Ovary (tissue), 9 donors: ENCODE results near the gene BTBD9. TPM values are rescaled to one million over a fixed set of nuclear protein-coding genes. Genes with fewer than 3 reads are reported as not detected.

ENCODE experiments used
- DNase-seq, 5 donors: peaks; one replicate each; pipeline ENCODE4 v3.0.0-alpha.2; 2019 to 2020
- H3K27ac ChIP-seq, 2 donors: fragments of 200-600 bp; one replicate each; pipeline versions ENCODE4 v1.5.1 to v1.8.0; 2019 to 2022
- H3K27me3 ChIP-seq: fragments of 200-600 bp; one replicate; pipeline ENCODE4 v1.8.0; 2022
- H3K36me3 ChIP-seq: fragments of 200-600 bp; sonication (generic); one replicate; pipeline ENCODE4 v1.5.1; 2019
- H3K4me1 ChIP-seq: one replicate; pipeline ENCODE4 v1.8.1; 2013; ENCODE audit warnings: mild to moderate bottlenecking, moderate library complexity; ENCODE audit not compliant: insufficient read depth
- H3K4me3 ChIP-seq: fragments of 200-600 bp; sonication (generic); one replicate; pipeline ENCODE4 v1.5.1; 2017
- H3K9me3 ChIP-seq, 2 donors: fragments of 200-600 bp in 1 of 2; sonication (generic) in 1 of 2; one replicate each; pipeline versions ENCODE4 v1.5.1 to v1.8.1; 2013 to 2019; ENCODE audit warnings: mild to moderate bottlenecking in 1 of 2, moderate library complexity in 1 of 2
- EP300 ChIP-seq: sonication (generic); formaldehyde crosslinking; IDR thresholded peaks from one replicate; pipeline ENCODE4 v1.6.1; 2017; ENCODE audit warnings: antibody characterized with exemption
- POLR2A ChIP-seq: fragments of 450-650 bp; IDR thresholded peaks from one replicate; pipeline ENCODE4 v1.6.1; 2017; ENCODE audit warnings: antibody characterized with exemption, mild to moderate bottlenecking, moderate library complexity
- WGBS, 3 donors: extraction: QIAGEN DNeasy Blood & Tissue Kit in 1 of 3; methylation state at CpG; one replicate each; pipeline versions ENCODE4 v1.1.5 to v1.1.7; 2013 to 2017; 5-methylcytosine and 5-hydroxymethylcytosine counted together
- intact Hi-C, 4 donors: fragments of 100-400 bp; cut with DNase I; formaldehyde crosslinking; loops; one replicate each; pipeline versions ENCODE4 v1.11.0 to v1.15.1; 2022 to 2023
- polyA plus RNA-seq, 2 donors: library from polyadenylated mRNA; stranded (reverse); fragments of 200-250 nt in 1 of 2; fragments of 350-450 nt in 1 of 2; fragmentation: Illumina TruSeq in 1 of 2; extraction: RNeasy Lipid Tissue Mini Kit (QIAGEN cat#74804) in 1 of 2; gene quantifications; one replicate each; pipeline ENCODE4 v1.2.3, GENCODE V29; 2013 to 2014
- total RNA-seq, 7 donors: library from RNA; depleted of rRNA in 2 of 7; stranded (reverse); fragments of >200 nt in 2 of 7; fragmentation: NEBNext Ultra II Directional in 3 of 7; extraction: Animal tissue kit (Norgen Biotek cat#: 25700) in 3 of 7; gene quantifications; one replicate each; pipeline versions ENCODE4 v1.1.0 to v1.2.4, GENCODE V29; 2016 to 2023
- TF ChIP-seq, protein P1 (sequence below), 3 donors: fragments of 450-650 bp in 2 of 3; fragments of 200-600 bp in 1 of 3; IDR thresholded peaks; one replicate each; pipeline versions ENCODE4 v1.5.1 to v1.8.0; 2016 to 2022; ENCODE audit warnings: antibody characterized with exemption in 3 of 3, mild to moderate bottlenecking in 1 of 3
- donor health status: DM: no; HTN: no; CAD: no; lungs with moderate emphysema.
- donor health status: DM: no; HTN: no; CAD: no.
- donor health status: Bipolar disorder and iron deficiency.
- donor health status: DM: yes; HTN: yes; CAD: no.
- donor health status: DM: no; HTN: no; CAD: no.
- donor health status: DM: yes; HTN: yes; CAD: no.

Gene BTBD9
- total and polyA plus RNA-seq, 9 donors: 7.2 to 28.8 (median 21.0) TPM

DNA sequence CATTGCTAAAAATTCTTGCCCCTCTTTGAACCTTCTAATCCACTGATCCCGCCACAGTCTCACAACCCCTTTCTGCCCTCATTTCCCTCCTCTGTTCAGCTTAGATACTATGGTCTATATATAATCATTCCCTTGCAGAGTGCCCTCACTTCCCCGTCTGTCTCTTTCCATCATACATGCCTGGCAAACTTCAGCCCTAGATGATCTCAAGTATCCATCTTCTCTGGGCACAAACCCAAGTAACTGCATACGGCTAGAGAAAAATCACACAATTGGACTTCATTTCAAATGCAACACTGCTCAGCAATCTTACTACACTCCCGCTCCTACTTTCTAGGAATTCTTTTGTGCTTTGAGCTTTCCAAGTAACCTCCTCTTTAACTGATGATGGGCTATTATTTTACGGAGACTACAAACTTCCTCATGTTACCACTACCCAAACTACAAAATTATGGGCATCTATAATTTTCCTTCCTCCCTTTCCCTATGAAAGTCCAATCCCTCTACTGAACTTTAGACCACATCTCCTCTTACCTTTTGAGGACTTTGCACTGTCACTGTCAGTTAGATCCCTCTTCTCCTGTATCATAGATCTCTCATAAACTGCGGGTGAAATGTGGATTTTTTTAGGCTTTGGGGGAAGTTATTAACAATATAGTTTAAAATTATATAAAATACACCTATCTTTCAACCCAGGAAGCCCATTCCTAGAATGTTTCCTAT, 135.6 kb downstream of the BTBD9 start:
- DNase-seq: no peak
- WGBS, 3 donors: 92 to 96% (median 93%) methylated on average over 6 of the region's 6 CpGs
- intact Hi-C loops: loop anchor here in 1 of 4 donors (10.0 kb wide), 1 partner anchor 789 kb away; no protein-coding TSS in a partner anchor
- Histone ChIP-seq H3K36me3 (no peaks in the 10 kb centered on the region), H3K9me3 (no peaks in the 10 kb centered on the region), H3K27me3 (no peaks in the 10 kb centered on the region), H3K4me3 (no peak overlapping the region), H3K27ac (no peak overlapping the region), H3K4me1 (peaks cover 4% of the 10 kb centered on the region)
- TF ChIP-seq, protein P1, sequence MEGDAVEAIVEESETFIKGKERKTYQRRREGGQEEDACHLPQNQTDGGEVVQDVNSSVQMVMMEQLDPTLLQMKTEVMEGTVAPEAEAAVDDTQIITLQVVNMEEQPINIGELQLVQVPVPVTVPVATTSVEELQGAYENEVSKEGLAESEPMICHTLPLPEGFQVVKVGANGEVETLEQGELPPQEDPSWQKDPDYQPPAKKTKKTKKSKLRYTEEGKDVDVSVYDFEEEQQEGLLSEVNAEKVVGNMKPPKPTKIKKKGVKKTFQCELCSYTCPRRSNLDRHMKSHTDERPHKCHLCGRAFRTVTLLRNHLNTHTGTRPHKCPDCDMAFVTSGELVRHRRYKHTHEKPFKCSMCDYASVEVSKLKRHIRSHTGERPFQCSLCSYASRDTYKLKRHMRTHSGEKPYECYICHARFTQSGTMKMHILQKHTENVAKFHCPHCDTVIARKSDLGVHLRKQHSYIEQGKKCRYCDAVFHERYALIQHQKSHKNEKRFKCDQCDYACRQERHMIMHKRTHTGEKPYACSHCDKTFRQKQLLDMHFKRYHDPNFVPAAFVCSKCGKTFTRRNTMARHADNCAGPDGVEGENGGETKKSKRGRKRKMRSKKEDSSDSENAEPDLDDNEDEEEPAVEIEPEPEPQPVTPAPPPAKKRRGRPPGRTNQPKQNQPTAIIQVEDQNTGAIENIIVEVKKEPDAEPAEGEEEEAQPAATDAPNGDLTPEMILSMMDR (IDR thresholded peaks at IDR 0.05): no peak
- TF ChIP-seq POLR2A (no peak), EP300 (no peak)

DNA sequence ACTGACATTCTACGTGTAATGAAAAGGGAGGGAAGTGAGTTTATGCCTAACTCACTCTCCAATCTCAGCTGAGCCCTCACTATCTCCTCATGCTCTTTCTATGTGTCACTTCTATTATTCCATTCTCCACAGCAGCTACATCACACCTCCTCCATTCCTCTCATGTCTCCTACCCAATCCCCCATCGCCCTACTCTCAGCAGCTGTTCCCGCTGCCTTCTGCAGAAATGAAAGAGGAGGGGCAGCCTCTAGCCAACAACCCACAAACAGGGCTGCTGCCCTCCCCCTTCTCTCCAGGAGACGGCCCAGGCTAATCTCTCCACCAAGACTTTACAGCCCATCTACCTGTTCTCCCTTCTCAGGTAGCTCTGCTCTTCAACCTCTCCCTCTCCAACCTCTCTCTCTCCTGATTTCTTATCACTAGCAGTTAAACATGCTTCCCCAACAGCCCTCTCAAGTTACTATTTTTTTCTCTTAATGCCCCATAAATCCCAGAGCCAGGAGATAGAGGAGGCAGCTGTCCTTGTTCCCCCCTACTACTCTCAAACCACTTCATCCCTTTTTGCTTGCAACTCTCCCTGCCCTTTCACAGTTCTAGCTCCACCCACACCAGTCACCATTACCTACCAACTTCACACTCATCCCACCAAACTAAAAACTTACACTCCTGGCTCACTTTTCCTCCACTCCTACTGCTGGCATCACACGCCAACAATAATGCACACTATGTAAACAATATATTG, 136.5 kb downstream of the BTBD9 start:
- Histone ChIP-seq H3K9me3 (no peaks in the 10 kb centered on the region), H3K4me3 (no peak overlapping the region), H3K4me1 (peaks cover 4% of the 10 kb centered on the region), H3K27ac (no peak overlapping the region), H3K27me3 (no peaks in the 10 kb centered on the region), H3K36me3 (no peaks in the 10 kb centered on the region)
- WGBS, 3 donors: 91 to 93% (median 91%) methylated on average over 5 of the region's 5 CpGs
- no peak for DNase-seq
- TF ChIP-seq POLR2A (no peak), EP300 (no peak)
- TF ChIP-seq, protein P1 (IDR thresholded peaks at IDR 0.05): no peak
- intact Hi-C loops: loop anchor here in 1 of 4 donors (10.0 kb wide), 1 partner anchor 788 kb away; no protein-coding TSS in a partner anchor

DNA sequence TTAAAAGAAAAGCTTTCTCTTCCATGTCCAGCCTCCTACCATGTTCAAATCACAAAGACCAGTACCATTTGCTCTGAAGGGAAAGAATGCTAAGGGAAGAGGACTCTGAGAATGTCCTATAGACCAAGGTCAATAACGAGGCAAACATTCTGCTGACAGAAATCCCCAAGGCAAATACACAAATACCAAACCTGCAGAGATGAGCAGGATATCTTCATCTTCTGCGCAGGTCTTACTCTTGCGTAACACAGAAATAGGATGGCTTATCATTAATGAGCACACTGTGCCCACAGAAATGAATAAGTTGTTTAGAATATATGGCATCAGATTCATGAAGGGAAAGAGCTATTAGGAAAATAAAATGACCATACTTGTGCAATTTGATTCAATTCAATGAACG, 137.3 kb downstream of the BTBD9 start:
- H3K27ac ChIP-seq: no peak overlapping the region

DNA sequence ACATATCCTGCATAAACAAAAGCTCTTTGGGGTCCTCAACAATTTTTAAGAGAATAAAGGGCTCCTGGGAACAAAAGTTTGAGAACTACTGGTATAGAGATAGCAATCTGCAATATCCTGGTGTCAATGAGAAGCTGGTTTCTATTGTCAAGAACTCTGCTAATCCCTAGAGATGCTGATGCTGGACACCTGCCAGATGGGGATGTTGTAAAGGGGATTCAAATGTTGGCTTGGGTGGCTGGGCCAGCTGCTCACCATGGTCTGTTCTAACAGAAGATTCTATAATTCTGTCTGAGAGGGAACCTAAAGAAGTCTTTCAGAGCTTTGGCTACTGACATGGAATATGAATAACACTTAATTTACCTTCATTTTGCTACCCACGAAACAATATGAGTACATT, 137.8 kb downstream of the BTBD9 start:
- TF ChIP-seq EP300 (no peak), POLR2A (no peak)
- TF ChIP-seq, protein P1 (IDR thresholded peaks at IDR 0.05): no peak
- no peak for DNase-seq
- intact Hi-C loops: loop anchor here in 1 of 4 donors (10.0 kb wide), 1 partner anchor 787 kb away; no protein-coding TSS in a partner anchor

More for the DNA sequence above, 137.3 kb downstream of the BTBD9 start:
- 86 to 91% (median 87%) methylated on average over 4 of the region's 4 CpGs for WGBS, 3 donors
- DNase-seq: no peak
- intact Hi-C loops: loop anchor here in 1 of 4 donors (10.0 kb wide), 1 partner anchor 788 kb away; no protein-coding TSS in a partner anchor
- Histone ChIP-seq H3K9me3 (no peaks in the 10 kb centered on the region), H3K36me3 (no peaks in the 10 kb centered on the region), H3K4me3 (no peak overlapping the region), H3K4me1 (peaks cover 4% of the 10 kb centered on the region), H3K27me3 (no peaks in the 10 kb centered on the region)
- TF ChIP-seq EP300 (no peak), POLR2A (no peak)
- TF ChIP-seq, protein P1 (IDR thresholded peaks at IDR 0.05): no peak

More for the DNA sequence above, 137.8 kb downstream of the BTBD9 start:
- peaks cover 4% of the 10 kb centered on the region for H3K4me1 ChIP-seq
- H3K4me3 ChIP-seq: no peak overlapping the region
- H3K36me3 ChIP-seq: no peaks in the 10 kb centered on the region
- no peaks in the 10 kb centered on the region for H3K27me3 ChIP-seq
- H3K9me3 ChIP-seq: no peaks in the 10 kb centered on the region
- whole genome bisulfite sequencing, 3 donors: 37 to 100% (median 43%) methylated on average over 1 of the region's 1 CpG
- no peak overlapping the region for H3K27ac ChIP-seq
